Activated CD4-positive, alpha-beta T cell treated with anti-CD3 and anti-CD28 coated beads, Interleukin-2, amount 10 ng/mL, durations not matched to agents 24 days and 14 days (primary cell): ENCODE measurements around the gene NRROS. TPM values are rescaled to one million over a fixed set of nuclear protein-coding genes. Genes with fewer than 3 reads are reported as not detected.

Source experiments
- DNase-seq: peaks from one replicate; pipeline ENCODE4 v3.0.0; 2022
- H3K27ac Mint-ChIP-seq: one replicate; pipeline ENCODE4 v1.8.0; 2022; ENCODE audit warnings: mild to moderate bottlenecking, mixed read lengths
- H3K27me3 Mint-ChIP-seq: one replicate; pipeline ENCODE4 v1.8.0; 2022; ENCODE audit warnings: mixed read lengths
- H3K36me3 Mint-ChIP-seq: one replicate; pipeline ENCODE4 v1.8.0; 2022; ENCODE audit warnings: low read depth, mild to moderate bottlenecking, mixed read lengths
- H3K4me1 Mint-ChIP-seq: one replicate; pipeline ENCODE4 v1.8.0; 2021; ENCODE audit warnings: mixed read lengths
- H3K4me3 Mint-ChIP-seq: one replicate; pipeline ENCODE4 v1.8.0; 2022; ENCODE audit warnings: mild to moderate bottlenecking, moderate library complexity, mixed read lengths
- H3K9me3 Mint-ChIP-seq: one replicate; pipeline ENCODE4 v1.8.0; 2021; ENCODE audit warnings: mixed read lengths
- intact Hi-C: fragments of 100-400 bp; cut with micrococcal nuclease; formaldehyde crosslinking; loops from one replicate; pipeline ENCODE4 v1.15.1; 2023
- total RNA-seq: library from RNA; stranded (reverse); gene quantifications from 2 replicates; pipeline ENCODE4 v1.2.3, GENCODE V29; 2022

Gene NRROS
- total RNA-seq, 1 donor from 2014 or later: 39.0 TPM

DNA sequence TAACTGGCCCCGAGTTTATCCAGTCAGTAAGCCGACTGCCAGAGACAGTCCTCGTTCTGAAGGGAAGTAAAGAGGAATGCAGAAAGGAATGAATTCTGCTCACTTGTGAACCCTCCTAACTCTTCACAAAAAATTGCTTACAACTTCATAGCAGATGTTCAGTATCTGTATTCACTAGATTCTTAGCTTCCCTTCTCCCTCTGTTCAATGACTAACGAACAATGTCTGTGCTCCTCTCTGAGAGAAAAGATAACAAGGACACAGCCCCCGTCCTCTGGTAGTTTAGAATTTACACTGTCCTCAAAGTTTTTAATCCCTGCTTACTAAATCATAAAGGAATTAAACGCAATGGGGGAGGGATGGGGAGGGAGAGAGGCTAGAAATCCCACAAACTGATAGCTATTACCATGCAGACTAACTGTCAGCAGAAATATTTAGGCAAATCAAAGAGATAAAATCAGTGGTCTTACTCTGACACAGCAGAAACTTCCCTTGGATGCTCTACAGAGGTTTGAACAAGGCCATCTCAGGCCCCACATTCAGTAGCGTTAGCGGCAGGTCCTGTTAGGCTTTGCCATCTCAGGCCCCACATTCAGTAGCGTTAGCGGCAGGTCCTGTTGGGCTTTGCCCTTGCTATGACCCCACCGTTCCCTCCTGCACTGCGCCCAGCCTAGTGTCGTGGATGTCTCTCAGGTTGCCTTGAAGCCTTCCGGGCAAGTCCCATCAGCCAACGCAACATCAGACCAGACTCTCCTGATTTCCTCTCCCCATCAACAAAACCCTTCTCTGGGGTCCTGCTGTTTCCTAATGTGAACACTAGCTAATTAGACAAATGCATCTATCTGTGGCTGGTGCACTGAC, 23.4 kb downstream of the NRROS start:
- Mint-ChIP-seq H3K27me3 (no peaks in the 10 kb centered on the region), H3K9me3 (no peaks in the 10 kb centered on the region), H3K27ac (no peak overlapping the region), H3K4me1 (peaks cover 2% of the 10 kb centered on the region), H3K36me3 (peaks cover 16% of the 10 kb centered on the region), H3K4me3 (no peak overlapping the region)
- intact Hi-C loops: no loop called here
- DNase-seq: no peak

DNA sequence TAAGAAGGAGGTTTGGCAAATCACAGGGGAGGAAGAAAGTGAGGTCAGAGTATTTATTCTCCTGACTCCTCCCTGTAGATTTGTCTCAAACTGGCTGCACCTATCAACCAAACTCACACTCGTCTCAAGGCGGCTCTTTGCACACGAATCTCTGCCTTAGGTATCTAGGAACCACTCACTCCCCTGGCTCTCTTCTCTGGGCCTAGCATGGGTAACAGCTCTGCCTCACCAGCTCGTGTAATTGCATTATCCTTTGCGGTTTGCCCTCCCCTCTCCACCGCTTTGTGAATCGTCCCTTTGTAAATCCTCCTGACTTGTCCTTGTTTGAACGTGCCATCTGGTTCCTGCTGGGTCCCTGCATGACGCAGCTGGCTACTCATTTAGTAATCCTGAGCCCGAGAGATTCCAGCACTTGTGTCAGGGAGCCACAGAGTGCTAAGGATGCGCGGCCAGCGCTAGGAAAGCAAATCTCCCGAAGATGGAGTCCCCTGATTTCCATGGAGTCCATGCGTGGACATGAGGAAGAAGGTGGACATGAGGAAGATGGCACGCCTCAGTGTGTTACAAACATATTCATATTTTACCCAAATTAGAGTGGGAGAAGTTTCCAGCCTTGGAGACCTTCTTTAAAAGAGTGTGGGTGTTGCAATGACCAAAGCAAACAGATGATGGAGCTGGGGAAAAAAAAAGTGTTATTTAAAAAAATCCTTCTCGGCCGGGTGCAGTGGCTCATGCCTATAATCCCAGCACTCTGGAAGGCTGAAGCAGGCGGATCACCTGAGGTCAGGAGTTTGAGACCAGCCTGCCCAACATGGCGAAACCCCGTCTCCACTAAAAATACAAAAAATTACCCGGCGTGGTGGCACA, 26.7 kb downstream of the NRROS start:
- Mint-ChIP-seq H3K27me3 (no peaks in the 10 kb centered on the region), H3K4me1 (peaks cover 11% of the 10 kb centered on the region), H3K9me3 (no peaks in the 10 kb centered on the region), H3K4me3 (no peak overlapping the region), H3K27ac (no peak overlapping the region), H3K36me3 (peaks cover 3% of the 10 kb centered on the region)
- DNase-seq: no peak
- intact Hi-C loops: no loop called here

DNA sequence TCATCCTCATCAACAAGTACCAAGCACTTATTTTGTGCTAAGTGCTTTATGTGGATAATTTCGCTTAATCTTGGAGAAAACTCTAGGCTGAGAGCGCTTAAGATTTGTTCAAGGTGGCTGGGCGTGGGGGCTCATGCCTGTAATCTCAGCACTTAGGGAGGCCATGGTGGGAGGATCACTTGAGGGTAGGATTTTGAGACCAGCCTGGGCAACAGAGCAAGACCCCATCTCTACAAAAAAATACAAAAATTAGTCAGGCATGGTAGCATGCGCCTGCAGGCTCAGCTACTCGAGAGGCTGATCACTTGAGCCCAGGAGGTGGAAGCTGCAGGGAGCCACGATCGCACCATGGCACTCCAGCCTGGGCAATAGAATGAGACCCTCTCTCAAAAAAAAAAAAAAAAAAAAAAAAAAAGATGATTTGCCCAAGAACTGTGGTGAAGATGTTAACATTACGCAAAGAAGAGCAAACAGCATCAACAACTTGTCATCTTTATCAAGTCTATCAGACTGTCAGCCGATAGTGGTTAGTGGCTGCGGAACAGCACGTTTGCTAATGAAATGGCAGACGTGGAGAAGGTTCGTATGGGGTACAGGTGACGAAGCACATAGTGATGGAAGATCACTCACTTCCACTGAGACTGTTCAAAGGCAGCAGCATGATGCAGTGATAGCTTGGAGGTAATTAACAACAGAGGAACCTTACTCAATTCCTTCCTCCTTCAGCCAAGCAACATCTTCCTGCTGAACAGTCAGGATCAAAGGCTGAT, 27.7 kb downstream of the NRROS start:
- peaks cover 16% of the 10 kb centered on the region for H3K4me1 Mint-ChIP-seq
- DNase-seq: no peak
- no peak overlapping the region for H3K27ac Mint-ChIP-seq
- no peaks in the 10 kb centered on the region for H3K27me3 Mint-ChIP-seq
- H3K4me3 Mint-ChIP-seq: no peak overlapping the region
- intact Hi-C loops: no loop called here
- no peaks in the 10 kb centered on the region for H3K36me3 Mint-ChIP-seq
- no peaks in the 10 kb centered on the region for H3K9me3 Mint-ChIP-seq

DNA sequence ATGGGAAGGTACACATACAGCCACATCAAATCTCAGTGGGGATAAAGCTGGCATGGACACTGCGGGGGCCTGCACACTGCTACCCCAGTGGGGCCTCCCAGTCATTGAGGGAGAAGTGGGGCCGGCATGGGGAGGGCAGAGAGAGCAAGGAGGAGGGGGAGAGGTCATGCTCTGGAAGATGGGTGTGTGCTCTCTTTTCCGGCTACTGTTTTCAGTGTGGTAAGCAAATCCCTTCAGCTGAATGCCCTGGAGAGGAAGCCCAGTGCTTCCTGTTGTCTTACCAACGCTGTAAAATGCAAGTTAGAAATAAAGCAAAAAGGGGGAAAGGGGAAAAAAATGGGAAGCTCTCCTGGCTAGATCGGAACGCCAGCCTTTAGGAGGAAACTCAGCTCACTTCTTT, 30.8 kb downstream of the NRROS start:
- H3K9me3 Mint-ChIP-seq: no peaks in the 10 kb centered on the region
- DNase-seq: no peak
- H3K36me3 Mint-ChIP-seq: no peaks in the 10 kb centered on the region
- peak overlapping the region; percentile 73 for H3K27ac Mint-ChIP-seq
- peak overlapping the region; percentile 59 for H3K4me3 Mint-ChIP-seq
- no peaks in the 10 kb centered on the region for H3K27me3 Mint-ChIP-seq
- intact Hi-C loops: no loop called here
- peaks cover 14% of the 10 kb centered on the region for H3K4me1 Mint-ChIP-seq

DNA sequence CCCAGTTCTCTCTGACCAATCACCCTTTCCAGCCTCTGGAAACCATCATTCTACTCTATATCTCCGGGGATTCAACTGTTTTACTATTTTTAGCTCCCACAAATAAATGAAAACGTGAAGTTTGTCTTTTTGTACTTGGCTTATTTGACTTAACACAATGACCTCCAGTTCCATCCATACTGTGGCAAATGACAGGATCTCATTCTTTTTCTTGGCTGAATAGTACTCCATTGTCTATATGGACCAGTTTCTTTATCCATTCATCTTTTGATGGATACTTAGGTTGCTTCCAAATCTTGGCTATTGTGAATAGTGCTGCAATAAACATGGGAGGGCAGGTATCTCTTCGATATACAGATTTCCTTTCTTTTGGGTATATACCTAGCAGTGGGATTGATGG, 34.1 kb downstream of the NRROS start:
- intact Hi-C loops: no loop called here
- no peak for DNase-seq
- H3K27ac Mint-ChIP-seq: no peak overlapping the region

DNA sequence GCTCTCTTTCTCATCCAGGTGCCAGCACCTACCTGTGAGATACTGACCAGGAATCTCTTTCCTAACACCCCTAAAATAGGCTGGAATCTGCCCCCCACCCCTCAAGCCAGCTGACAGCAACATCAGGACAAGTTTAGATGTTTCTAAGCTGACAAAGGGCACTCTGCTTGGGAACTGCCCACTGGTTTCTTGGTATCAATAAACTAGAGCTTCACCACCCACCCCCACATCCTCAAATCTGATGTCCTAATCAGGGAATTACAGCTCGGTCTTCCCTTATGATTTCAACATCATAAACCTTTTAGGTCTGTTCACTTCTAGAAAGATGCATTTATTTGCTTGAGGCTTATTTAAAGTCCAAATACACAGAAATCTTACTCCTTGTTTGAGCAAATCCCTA, 37.9 kb downstream of the NRROS start:
- intact Hi-C loops: no loop called here
- Mint-ChIP-seq H3K27me3 (peaks cover 3% of the 10 kb centered on the region), H3K36me3 (peaks cover 2% of the 10 kb centered on the region), H3K9me3 (no peaks in the 10 kb centered on the region), H3K4me3 (no peak overlapping the region), H3K4me1 (peaks cover 18% of the 10 kb centered on the region), H3K27ac (no peak overlapping the region)
- DNase-seq: no peak

More for the DNA sequence above, 34.1 kb downstream of the NRROS start:
- Mint-ChIP-seq H3K36me3 (no peaks in the 10 kb centered on the region), H3K27me3 (peaks cover 2% of the 10 kb centered on the region), H3K4me1 (peaks cover 30% of the 10 kb centered on the region), H3K9me3 (no peaks in the 10 kb centered on the region), H3K4me3 (no peak overlapping the region)

DNA sequence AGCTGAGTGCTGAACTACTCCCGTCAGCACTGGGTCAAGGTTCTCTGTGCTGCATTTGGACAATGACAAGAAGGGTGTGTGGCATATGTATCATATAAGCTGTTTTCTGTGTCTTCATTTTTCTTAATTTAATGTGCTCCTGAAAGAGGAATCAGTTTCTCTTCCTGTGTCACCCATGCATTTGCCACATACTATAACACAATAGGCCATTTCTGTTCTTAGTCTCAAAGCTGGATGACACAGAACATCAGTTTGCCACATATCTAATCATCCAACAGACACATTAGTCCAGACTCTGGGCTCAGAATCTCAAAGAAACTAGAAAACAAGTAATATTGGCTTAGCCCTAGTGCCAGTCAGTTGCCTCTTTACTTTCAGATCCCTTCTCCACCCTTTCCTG, 38.4 kb downstream of the NRROS start:
- DNase-seq: no peak
- peak overlapping the region; percentile 50 for H3K27ac Mint-ChIP-seq

DNA sequence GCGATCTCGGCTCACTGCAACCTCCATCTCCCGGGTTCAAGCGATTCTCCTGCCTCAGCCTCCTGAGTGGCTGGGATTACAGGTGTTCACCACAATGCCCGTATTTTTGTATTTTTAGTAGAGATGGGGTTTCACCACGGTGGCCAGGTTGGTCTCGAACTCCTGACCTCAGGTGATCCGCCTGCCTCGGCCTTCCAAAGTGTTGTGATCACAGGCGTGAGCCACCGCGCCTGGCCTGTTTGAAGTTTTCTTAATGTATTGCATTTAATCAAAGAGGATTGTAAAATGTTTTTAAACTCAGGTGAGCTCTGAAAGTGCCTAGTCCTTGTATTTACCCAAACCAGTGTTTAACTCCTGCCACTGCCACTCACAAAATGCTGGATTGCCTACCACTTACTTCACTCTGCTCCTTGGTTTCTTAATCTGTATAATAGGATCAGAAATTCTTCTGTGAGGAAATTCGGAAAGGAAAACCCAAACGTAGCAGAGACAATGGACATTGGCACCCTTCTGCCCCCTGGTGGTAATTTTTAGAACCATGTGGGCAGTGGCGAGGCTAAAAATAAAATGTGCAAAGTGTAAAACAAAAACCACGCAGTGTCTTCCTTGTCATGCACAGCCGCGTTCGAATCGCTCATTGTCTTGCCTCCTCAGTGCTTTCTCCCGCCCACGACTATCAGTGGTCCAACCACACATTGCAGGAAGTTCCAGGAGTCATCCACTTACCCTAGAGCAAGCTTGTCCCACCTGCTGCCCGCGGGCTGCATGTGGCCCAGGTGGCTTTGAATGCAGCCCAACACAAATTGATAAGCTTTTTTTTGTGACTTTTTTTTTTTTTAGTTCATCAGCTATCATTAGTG, 45.3 kb downstream of the NRROS start:
- Mint-ChIP-seq H3K9me3 (no peaks in the 10 kb centered on the region), H3K27ac (peak overlapping the region; percentile 49), H3K27me3 (no peaks in the 10 kb centered on the region), H3K36me3 (peaks cover 6% of the 10 kb centered on the region), H3K4me1 (peaks cover 20% of the 10 kb centered on the region), H3K4me3 (peak overlapping the region; percentile 48)
- intact Hi-C loops: loop anchor here (1.0 to 2.0 kb wide), 4 partner anchors 44 to 147 kb away; no protein-coding TSS in a partner anchor
- DNase-seq: peak; percentile 91

More for the DNA sequence above, 38.4 kb downstream of the NRROS start:
- Mint-ChIP-seq H3K36me3 (peaks cover 4% of the 10 kb centered on the region), H3K4me3 (no peak overlapping the region), H3K9me3 (no peaks in the 10 kb centered on the region), H3K27me3 (peaks cover 3% of the 10 kb centered on the region), H3K4me1 (peaks cover 18% of the 10 kb centered on the region)
- intact Hi-C loops: no loop called here

DNA sequence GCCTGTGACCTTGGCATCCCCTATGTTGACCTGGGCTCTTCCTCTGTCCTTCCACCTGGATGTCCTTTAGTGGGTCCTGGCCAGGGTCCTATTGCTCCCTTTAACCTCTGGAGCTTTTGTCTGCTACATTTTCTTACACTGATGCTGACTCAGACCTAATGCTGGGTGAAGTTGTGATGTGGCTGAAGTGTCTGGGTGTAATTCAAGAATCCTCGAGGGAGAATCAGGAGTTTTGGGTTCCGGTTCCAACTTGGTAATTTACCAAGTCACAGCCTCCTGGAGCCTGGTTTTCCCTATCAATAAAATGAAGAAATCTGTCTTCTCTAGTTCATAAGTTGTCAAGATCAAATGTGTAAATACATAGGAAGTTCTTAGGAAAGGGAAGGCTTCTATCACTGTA, 46.9 kb downstream of the NRROS start:
- Mint-ChIP-seq H3K36me3 (peaks cover 6% of the 10 kb centered on the region), H3K4me3 (no peak overlapping the region), H3K27ac (no peak overlapping the region), H3K9me3 (no peaks in the 10 kb centered on the region), H3K4me1 (peaks cover 20% of the 10 kb centered on the region), H3K27me3 (no peaks in the 10 kb centered on the region)
- intact Hi-C loops: no loop called here
- no peak for DNase-seq

DNA sequence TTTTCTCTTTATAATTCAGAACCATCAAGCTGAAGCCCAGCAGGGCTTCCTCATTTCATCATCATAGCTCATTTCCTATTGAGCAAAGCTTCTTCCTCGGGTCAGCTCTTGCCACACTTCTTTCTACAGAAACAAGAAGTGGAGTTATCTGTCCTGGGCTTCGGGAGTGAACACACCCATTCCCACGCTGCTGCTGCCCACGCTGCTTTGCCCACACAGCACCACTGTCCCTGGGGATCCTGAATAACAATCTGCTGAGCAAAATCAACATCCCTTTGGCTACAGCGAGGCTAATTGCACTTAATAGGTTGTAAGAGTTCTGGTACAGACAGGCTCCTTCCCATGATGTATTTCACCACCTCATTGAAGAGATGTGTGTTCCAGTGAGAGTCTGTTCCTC, 48.9 kb downstream of the NRROS start:
- Mint-ChIP-seq H3K4me1 (peaks cover 23% of the 10 kb centered on the region), H3K9me3 (no peaks in the 10 kb centered on the region), H3K27ac (no peak overlapping the region), H3K27me3 (no peaks in the 10 kb centered on the region), H3K4me3 (no peak overlapping the region), H3K36me3 (no peaks in the 10 kb centered on the region)
- intact Hi-C loops: no loop called here
- no peak for DNase-seq

DNA sequence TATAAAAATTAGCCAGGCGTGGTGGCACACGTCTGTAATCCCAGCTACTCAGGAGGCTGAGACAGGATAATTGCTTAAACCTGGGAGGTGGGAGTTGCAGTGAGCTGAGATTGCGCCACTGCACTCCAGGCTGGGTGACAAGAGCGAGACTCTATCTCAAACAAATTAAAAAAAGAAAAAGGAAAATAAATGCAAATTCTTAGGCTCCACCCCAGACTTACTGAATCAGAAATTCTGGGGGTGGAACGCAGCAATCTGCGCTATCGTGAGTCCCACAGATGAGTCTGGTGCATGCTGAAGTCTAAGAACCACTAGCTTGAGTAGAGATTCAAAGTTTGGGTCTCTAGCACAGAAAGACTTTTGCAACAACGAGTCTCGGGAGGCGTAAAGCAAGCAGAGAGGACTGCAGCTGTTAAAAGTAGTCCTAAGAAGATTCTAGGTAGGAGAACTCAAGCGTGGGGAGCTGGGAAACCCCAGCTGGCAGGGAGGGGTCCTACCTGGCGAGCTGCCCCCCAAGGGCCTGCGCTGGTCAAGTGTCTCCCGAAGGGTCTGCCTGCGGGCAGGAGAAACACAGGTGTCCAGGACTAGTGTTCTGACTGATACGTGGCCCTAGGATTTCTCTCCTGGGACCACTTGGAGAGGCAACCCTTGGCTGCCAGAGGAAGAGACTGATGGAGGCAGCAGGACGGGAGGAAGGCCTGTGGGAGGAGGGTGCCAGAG, 50.6 kb downstream of the NRROS start:
- Mint-ChIP-seq H3K4me1 (peaks cover 20% of the 10 kb centered on the region), H3K9me3 (peaks cover 2% of the 10 kb centered on the region), H3K36me3 (peaks cover 2% of the 10 kb centered on the region), H3K4me3 (no peak overlapping the region), H3K27me3 (peaks cover 1% of the 10 kb centered on the region), H3K27ac (no peak overlapping the region)
- intact Hi-C loops: no loop called here
- no peak for DNase-seq

DNA sequence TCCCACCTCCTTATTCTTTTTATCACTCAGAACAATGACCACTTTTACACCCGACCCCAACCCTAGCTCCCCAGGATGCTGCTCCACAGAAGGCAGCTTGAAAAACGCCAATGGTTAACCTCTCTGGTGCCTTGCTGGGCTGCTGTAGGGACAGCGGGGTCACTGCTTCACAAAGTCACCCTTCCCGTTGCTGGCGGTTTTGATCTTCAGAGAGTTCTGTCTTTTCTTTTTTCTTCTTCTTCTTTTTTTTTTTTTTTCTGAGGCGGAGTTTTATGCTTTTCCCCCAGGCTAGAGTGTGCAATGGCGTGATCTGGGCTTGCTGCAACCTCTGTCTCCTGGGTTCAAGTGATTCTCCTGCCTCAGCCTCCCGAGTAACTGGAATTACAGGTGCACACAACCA, 51.9 kb downstream of the NRROS start:
- H3K4me3 Mint-ChIP-seq: no peak overlapping the region
- peaks cover 5% of the 10 kb centered on the region for H3K27me3 Mint-ChIP-seq
- peaks cover 4% of the 10 kb centered on the region for H3K36me3 Mint-ChIP-seq
- H3K4me1 Mint-ChIP-seq: peaks cover 23% of the 10 kb centered on the region
- H3K27ac Mint-ChIP-seq: no peak overlapping the region
- intact Hi-C loops: no loop called here
- no peak for DNase-seq
- peaks cover 4% of the 10 kb centered on the region for H3K9me3 Mint-ChIP-seq
